KOPT-K1 (cell line): ENCODE data around the gene TUBA8.

ENCODE experiments used
- H3K27ac ChIP-seq: fragments of 200-600 bp; sonication (generic); 2 replicates; pipeline ENCODE4 v1.5.1; 2016; ENCODE audit warnings: antibody characterized with exemption, mild to moderate bottlenecking, low read depth, low read length; ENCODE audit not compliant: poor library complexity, severe bottlenecking
- H3K36me3 ChIP-seq: fragments of 200-600 bp; sonication (generic); 2 replicates; pipeline ENCODE4 v1.5.1; 2017; ENCODE audit warnings: antibody characterized with exemption, mild to moderate bottlenecking, low read length, moderate library complexity; ENCODE audit not compliant: insufficient read depth
- H3K9me3 ChIP-seq: fragments of 200-600 bp; sonication (generic); 2 replicates; pipeline ENCODE4 v1.5.1; 2017; ENCODE audit warnings: antibody characterized with exemption, low read length, mild to moderate bottlenecking; ENCODE audit not compliant: insufficient read depth, poor library complexity, severe bottlenecking

TUBA8 gene

GRCh38 chr22:18109410-18110193 is 1.0 kb upstream of the TUBA8 start:
- peaks cover 5% of the 10 kb centered on the region for H3K9me3 ChIP-seq
- H3K36me3 ChIP-seq = no peaks in the 10 kb centered on the region; the same call in 1 of the 2 replicates
- H3K27ac ChIP-seq = no peak overlapping the region

GRCh38 chr22:18110954-18111758 is 547 bp downstream of the TUBA8 start:
- no peak overlapping the region for H3K27ac ChIP-seq

GRCh38 chr22:18111759-18112330 is 1.2 kb downstream of the TUBA8 start:
- Histone ChIP-seq H3K36me3 (no peaks in the 10 kb centered on the region), H3K27ac (no peak overlapping the region), H3K9me3 (no peaks in the 10 kb centered on the region)

More at GRCh38 chr22:18110954-18111758, 547 bp downstream of the TUBA8 start:
- no peaks in the 10 kb centered on the region for H3K36me3 ChIP-seq
- peaks cover 1% of the 10 kb centered on the region for H3K9me3 ChIP-seq

- H3K36me3 ChIP-seq = no peaks in the 10 kb centered on the region
- no peak overlapping the region for H3K27ac ChIP-seq
- H3K9me3 ChIP-seq = no peaks in the 10 kb centered on the region
Observed at GRCh38 chr22:18112440-18112839, 1.8 kb downstream of the TUBA8 start.

- H3K9me3 ChIP-seq = no peaks in the 10 kb centered on the region
- no peaks in the 10 kb centered on the region for H3K36me3 ChIP-seq
- no peak overlapping the region for H3K27ac ChIP-seq
Observed at GRCh38 chr22:18113680-18114394, 3.2 kb downstream of the TUBA8 start.

- H3K27ac ChIP-seq = no peak overlapping the region
Observed at GRCh38 chr22:18114495-18114894, 3.9 kb downstream of the TUBA8 start.

GRCh38 chr22:18114976-18115652 is 4.5 kb downstream of the TUBA8 start:
- no peak overlapping the region for H3K27ac ChIP-seq
- H3K36me3 ChIP-seq = no peaks in the 10 kb centered on the region
- no peaks in the 10 kb centered on the region for H3K9me3 ChIP-seq

More at GRCh38 chr22:18114495-18114894, 3.9 kb downstream of the TUBA8 start:
- Histone ChIP-seq H3K9me3 (no peaks in the 10 kb centered on the region), H3K36me3 (no peaks in the 10 kb centered on the region)

GRCh38 chr22:18115906-18116371 is 5.3 kb downstream of the TUBA8 start:
- Histone ChIP-seq H3K27ac (no peak overlapping the region), H3K36me3 (no peaks in the 10 kb centered on the region), H3K9me3 (no peaks in the 10 kb centered on the region)

- Histone ChIP-seq H3K27ac (no peak overlapping the region), H3K36me3 (no peaks in the 10 kb centered on the region)
Observed at GRCh38 chr22:18116634-18117033, 6.0 kb downstream of the TUBA8 start.

GRCh38 chr22:18118345-18118915 is 7.8 kb downstream of the TUBA8 start:
- no peaks in the 10 kb centered on the region for H3K9me3 ChIP-seq
- H3K36me3 ChIP-seq = no peaks in the 10 kb centered on the region
- H3K27ac ChIP-seq = no peak overlapping the region

More at GRCh38 chr22:18116634-18117033, 6.0 kb downstream of the TUBA8 start:
- no peaks in the 10 kb centered on the region for H3K9me3 ChIP-seq

- H3K27ac ChIP-seq = peak overlapping the region; percentile 35
- H3K36me3 ChIP-seq = no peaks in the 10 kb centered on the region
- H3K9me3 ChIP-seq = no peaks in the 10 kb centered on the region
Observed at GRCh38 chr22:18119409-18120110, 9.0 kb downstream of the TUBA8 start.

- H3K36me3 ChIP-seq = no peaks in the 10 kb centered on the region
- H3K27ac ChIP-seq = no peak overlapping the region
- H3K9me3 ChIP-seq = no peaks in the 10 kb centered on the region
Observed at GRCh38 chr22:18120857-18121256, 10.2 kb downstream of the TUBA8 start.

- no peak overlapping the region for H3K27ac ChIP-seq
- H3K9me3 ChIP-seq = no peaks in the 10 kb centered on the region
- no peaks in the 10 kb centered on the region for H3K36me3 ChIP-seq
Observed at GRCh38 chr22:18121506-18121905, 10.9 kb downstream of the TUBA8 start.
